H9 (cell line): ENCODE data around the gene CCDC57. TPM values are rescaled to one million over a fixed set of nuclear protein-coding genes. Genes with fewer than 3 reads are reported as not detected.

Experiments used
- DNase-seq: peaks from one replicate; pipeline ENCODE4 v3.0.0-alpha.2; 2017
- H2AFZ ChIP-seq: one replicate; pipeline ENCODE4 v1.6.1; 2013; ENCODE audit warnings: mild to moderate bottlenecking, low read length, control low read depth, moderate library complexity
- H2AK5ac ChIP-seq: 2 replicates; pipeline ENCODE4 v1.6.1; 2013; ENCODE audit warnings: low read length, control low read depth, mixed read lengths; ENCODE audit not compliant: insufficient read length
- H2BK120ac ChIP-seq: one replicate; pipeline ENCODE4 v1.6.1; 2013; ENCODE audit warnings: low read depth, mild to moderate bottlenecking, low read length, control low read depth, inconsistent platforms; ENCODE audit not compliant: poor library complexity, severe bottlenecking
- H2BK12ac ChIP-seq: 2 replicates; pipeline ENCODE4 v1.6.1; 2013; ENCODE audit warnings: low read length, control low read depth, mixed read lengths, low read depth; ENCODE audit not compliant: insufficient read length
- H2BK15ac ChIP-seq: 2 replicates; pipeline ENCODE4 v1.6.1; 2013; ENCODE audit warnings: low read depth, low read length, control low read depth
- H2BK20ac ChIP-seq: one replicate; pipeline ENCODE4 v1.6.1; 2013; ENCODE audit warnings: low read depth, mild to moderate bottlenecking, low read length, control low read depth, inconsistent platforms; ENCODE audit not compliant: poor library complexity, severe bottlenecking
- H2BK5ac ChIP-seq: 2 replicates; pipeline ENCODE4 v1.6.1; 2013; ENCODE audit warnings: low read length, control low read depth, mixed read lengths; ENCODE audit not compliant: insufficient read length
- H3K14ac ChIP-seq: 2 replicates; pipeline ENCODE4 v1.6.1; 2013; ENCODE audit warnings: low read length, control low read depth; ENCODE audit not compliant: insufficient read depth
- H3K18ac ChIP-seq: 2 replicates; pipeline ENCODE4 v1.6.1; 2013; ENCODE audit warnings: low read depth, mild to moderate bottlenecking, mixed read lengths, low read length, control low read depth; ENCODE audit not compliant: insufficient read length
- H3K23ac ChIP-seq: 2 replicates; pipeline ENCODE4 v1.6.1; 2013; ENCODE audit warnings: low read length, control low read depth, mixed read lengths, low read depth; ENCODE audit not compliant: insufficient read length
- H3K23me2 ChIP-seq: 2 replicates; pipeline ENCODE4 v1.6.1; 2013; ENCODE audit warnings: low read depth, mild to moderate bottlenecking, mixed read lengths, low read length, control low read depth; ENCODE audit not compliant: insufficient read length, poor library complexity, severe bottlenecking
- H3K27ac ChIP-seq: 2 replicates; pipeline ENCODE4 v1.5.1; 2013; ENCODE audit warnings: low read length, control low read depth, mixed read lengths, low read depth; ENCODE audit not compliant: insufficient read length
- H3K27me3 ChIP-seq: 2 replicates; pipeline ENCODE4 v1.6.1; 2013; ENCODE audit warnings: low read length, control low read depth, inconsistent platforms; ENCODE audit not compliant: insufficient read depth
- H3K4ac ChIP-seq: 2 replicates; pipeline ENCODE4 v1.6.1; 2013; ENCODE audit warnings: low read depth, mild to moderate bottlenecking, control low read depth, inconsistent platforms, low read length, moderate library complexity
- H3K4me1 ChIP-seq: 2 replicates; pipeline ENCODE4 v1.6.1; 2013; ENCODE audit warnings: low read length, control low read depth, inconsistent platforms; ENCODE audit not compliant: insufficient read depth
- H3K4me2 ChIP-seq: 2 replicates; pipeline ENCODE4 v1.6.1; 2013; ENCODE audit warnings: low read length, control low read depth, mixed read lengths; ENCODE audit not compliant: insufficient read length, insufficient read depth
- H3K56ac ChIP-seq: 2 replicates; pipeline ENCODE4 v1.6.1; 2013; ENCODE audit warnings: low read depth, mild to moderate bottlenecking, mixed read lengths, low read length, control low read depth; ENCODE audit not compliant: insufficient read length
- H3K79me1 ChIP-seq: 2 replicates; pipeline ENCODE4 v1.6.1; 2013; ENCODE audit warnings: low read depth, mild to moderate bottlenecking, moderate library complexity, low read length, control low read depth, inconsistent platforms; ENCODE audit not compliant: insufficient read depth, poor library complexity, severe bottlenecking
- H3K79me2 ChIP-seq: 2 replicates; pipeline ENCODE4 v1.6.1; 2013; ENCODE audit warnings: low read length, control low read depth, inconsistent platforms; ENCODE audit not compliant: insufficient read depth
- H3K9ac ChIP-seq: 2 replicates; pipeline ENCODE4 v1.6.1; 2013; ENCODE audit warnings: low read length, control low read depth, mixed read lengths; ENCODE audit not compliant: insufficient read length; ENCODE audit errors: extremely low read depth
- H3K9me3 ChIP-seq: one replicate; pipeline ENCODE4 v1.6.1; 2013; ENCODE audit warnings: low read depth, low read length, inconsistent platforms; ENCODE audit not compliant: control insufficient read depth
- H3T11ph ChIP-seq: one replicate; pipeline ENCODE4 v1.6.1; 2013; ENCODE audit warnings: mild to moderate bottlenecking, low read length, control low read depth, inconsistent platforms
- H4K20me1 ChIP-seq: one replicate; pipeline ENCODE4 v1.6.1; 2013; ENCODE audit not compliant: control insufficient read depth, insufficient read length, insufficient read depth
- H4K5ac ChIP-seq: 2 replicates; pipeline ENCODE4 v1.6.1; 2013; ENCODE audit warnings: low read depth, mild to moderate bottlenecking, mixed read lengths, low read length, control low read depth; ENCODE audit not compliant: insufficient read length
- H4K8ac ChIP-seq: replicated peaks from 2 replicates; pipeline ENCODE4 v1.6.1; 2013; ENCODE audit warnings: low read length, control low read depth, mixed read lengths, low read depth; ENCODE audit not compliant: insufficient read length
- H4K91ac ChIP-seq: 2 replicates; pipeline ENCODE4 v1.6.1; 2013; ENCODE audit warnings: low read depth, mild to moderate bottlenecking, moderate library complexity, mixed read lengths, low read length, control low read depth; ENCODE audit not compliant: insufficient read length
- H3K27ac Mint-ChIP-seq, 3 experiments: 2 replicates in 2 of 3; 3 replicates in 1 of 3; pipeline ENCODE4 v1.8.0; 2020 to 2021; ENCODE audit warnings: mixed read lengths in 3 of 3, mild to moderate bottlenecking in 1 of 3, moderate library complexity in 1 of 3
- H3K27me3 Mint-ChIP-seq: 2 replicates; pipeline ENCODE4 v1.8.0; 2021; ENCODE audit warnings: low read depth, mild to moderate bottlenecking, moderate library complexity, mixed read lengths
- H3K36me3 Mint-ChIP-seq, 3 experiments: 2 replicates in 2 of 3; 3 replicates in 1 of 3; pipeline ENCODE4 v1.8.0; 2020 to 2021; ENCODE audit warnings: low read depth in 3 of 3, mixed read lengths in 3 of 3; ENCODE audit not compliant: insufficient read depth in 1 of 3
- H3K4me1 Mint-ChIP-seq, 2 experiments: 2 replicates each; pipeline ENCODE4 v1.8.0; 2020; ENCODE audit warnings: mixed read lengths in 2 of 2
- H3K4me3 Mint-ChIP-seq, 2 experiments: 2 replicates in 1 of 2; 3 replicates in 1 of 2; pipeline ENCODE4 v1.8.0; 2020 to 2021; ENCODE audit warnings: mild to moderate bottlenecking in 2 of 2, mixed read lengths in 2 of 2, moderate library complexity in 1 of 2
- H3K9me3 Mint-ChIP-seq, 2 experiments: 2 replicates in 1 of 2; 3 replicates in 1 of 2; pipeline ENCODE4 v1.8.0; 2020; ENCODE audit warnings: mild to moderate bottlenecking in 2 of 2, mixed read lengths in 2 of 2, moderate library complexity in 1 of 2
- WGBS: extraction: QIAGEN DNeasy Blood & Tissue Kit; methylation state at CpG from one replicate; pipeline ENCODE4 v1.1.7; 2013; ENCODE audit warnings: missing lambda C conversion rate, low lambda C conversion rate, mixed read lengths; ENCODE audit not compliant: insufficient read length; ENCODE audit errors: extremely low coverage; 5-methylcytosine and 5-hydroxymethylcytosine counted together
- total RNA-seq: library from RNA; stranded (reverse); gene quantifications from 2 replicates; pipeline ENCODE4 v1.2.1, GENCODE V29; 2021
- TF ChIP-seq, protein P1 (sequence below): fragments of 200-600 bp; sonication (generic); conservative IDR thresholded peaks from 3 replicates; pipeline ENCODE4 v1.8.0; 2021; ENCODE audit warnings: antibody characterized with exemption, mild to moderate bottlenecking

Gene CCDC57
- total RNA-seq, 1 experiment from 2014 or later, result 11.0 TPM

DNA sequence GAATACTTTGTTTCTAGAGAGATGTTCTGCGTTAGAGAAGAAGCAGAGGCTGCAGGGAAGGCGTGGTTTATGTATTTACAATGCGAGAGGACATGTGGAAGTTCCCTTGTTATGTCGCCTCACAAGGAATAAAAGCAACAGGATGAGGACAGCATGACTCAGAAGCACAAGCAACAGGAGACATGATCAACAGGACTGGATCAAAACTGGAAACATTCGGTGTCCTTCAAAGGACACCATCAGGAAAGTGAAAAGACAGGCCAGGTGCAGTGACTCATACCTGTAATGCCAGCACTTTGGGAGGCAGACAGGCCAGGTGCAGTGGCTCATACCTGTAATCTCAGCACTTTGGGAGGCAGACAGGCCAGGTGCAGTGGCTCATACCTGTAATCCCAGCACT is 52.6 kb downstream of the CCDC57 start:
- H2AFZ ChIP-seq, result no peak overlapping the region
- H3K79me2 ChIP-seq, result no peaks in the 10 kb centered on the region
- no peaks in the 10 kb centered on the region for H3K27me3 ChIP-seq
- Mint-ChIP-seq H3K4me3 (no peak overlapping the region), H3K27me3 (peaks cover 30% of the 10 kb centered on the region), H3K9me3 (no peaks in the 10 kb centered on the region), H3K27ac (no peak overlapping the region), H3K36me3 (peaks cover 5 to 6% (median 6%) of the 10 kb centered on the region in 3 experiments; a peak in 3 of 7 replicates), H3K4me1 (peaks cover 0 to 5% of the 10 kb centered on the region in 2 experiments; a peak in 1 of 4 replicates)
- H2BK5ac ChIP-seq, result no peak overlapping the region
- no peak overlapping the region for H3K56ac ChIP-seq
- H2BK120ac ChIP-seq, result no peak overlapping the region
- H2BK12ac ChIP-seq, result no peak overlapping the region
- TF ChIP-seq, protein P1, sequence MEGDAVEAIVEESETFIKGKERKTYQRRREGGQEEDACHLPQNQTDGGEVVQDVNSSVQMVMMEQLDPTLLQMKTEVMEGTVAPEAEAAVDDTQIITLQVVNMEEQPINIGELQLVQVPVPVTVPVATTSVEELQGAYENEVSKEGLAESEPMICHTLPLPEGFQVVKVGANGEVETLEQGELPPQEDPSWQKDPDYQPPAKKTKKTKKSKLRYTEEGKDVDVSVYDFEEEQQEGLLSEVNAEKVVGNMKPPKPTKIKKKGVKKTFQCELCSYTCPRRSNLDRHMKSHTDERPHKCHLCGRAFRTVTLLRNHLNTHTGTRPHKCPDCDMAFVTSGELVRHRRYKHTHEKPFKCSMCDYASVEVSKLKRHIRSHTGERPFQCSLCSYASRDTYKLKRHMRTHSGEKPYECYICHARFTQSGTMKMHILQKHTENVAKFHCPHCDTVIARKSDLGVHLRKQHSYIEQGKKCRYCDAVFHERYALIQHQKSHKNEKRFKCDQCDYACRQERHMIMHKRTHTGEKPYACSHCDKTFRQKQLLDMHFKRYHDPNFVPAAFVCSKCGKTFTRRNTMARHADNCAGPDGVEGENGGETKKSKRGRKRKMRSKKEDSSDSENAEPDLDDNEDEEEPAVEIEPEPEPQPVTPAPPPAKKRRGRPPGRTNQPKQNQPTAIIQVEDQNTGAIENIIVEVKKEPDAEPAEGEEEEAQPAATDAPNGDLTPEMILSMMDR, result no peak
- no peak overlapping the region for H3K4me2 ChIP-seq
- H2AK5ac ChIP-seq, result no peak overlapping the region
- H4K5ac ChIP-seq, result no peak overlapping the region
- DNase-seq, result no peak
- H3K18ac ChIP-seq, result no peak overlapping the region
- no peaks in the 10 kb centered on the region for H4K20me1 ChIP-seq
- no peaks in the 10 kb centered on the region for H3K9me3 ChIP-seq
- no peaks in the 10 kb centered on the region for H3K23me2 ChIP-seq
- H3K9ac ChIP-seq, result no peak overlapping the region
- no peak overlapping the region for H3K14ac ChIP-seq
- no peaks in the 10 kb centered on the region for H3K79me1 ChIP-seq
- H3K4me1 ChIP-seq, result no peaks in the 10 kb centered on the region
- no peak overlapping the region for H3K27ac ChIP-seq
- H3T11ph ChIP-seq, result no peak overlapping the region
- no peak overlapping the region for H4K91ac ChIP-seq
- no CpG with 5 or more reads among the region's 5 CpGs for WGBS
- no peak overlapping the region for H4K8ac ChIP-seq
- H2BK20ac ChIP-seq, result no peak overlapping the region
- H3K4ac ChIP-seq, result no peak overlapping the region
- H3K23ac ChIP-seq, result no peak overlapping the region
- H2BK15ac ChIP-seq, result no peak overlapping the region
